GM18502 (cell line): ENCODE measurements around the gene INPP5F.
"Not testable (repeated sequence)": the region's sequence is repeated elsewhere in the genome, so short reads cannot be mapped to it uniquely, and the experiment has no call there.

Source experiments
- ATAC-seq: cut with Tn5 transposase; IDR thresholded peaks from one replicate; pipeline ENCODE4 v1.9.1; 2021; ENCODE audit warnings: mild to moderate bottlenecking; ENCODE audit not compliant: unreplicated experiment, poor library complexity

INPP5F gene

GRCh38 chr10:119773041-119773440 is 47.2 kb downstream of the INPP5F start:
- ATAC-seq, result not testable (repeated sequence)

- ATAC-seq, result no peak
Observed at GRCh38 chr10:119775529-119775928, 49.7 kb downstream of the INPP5F start.

DNA sequence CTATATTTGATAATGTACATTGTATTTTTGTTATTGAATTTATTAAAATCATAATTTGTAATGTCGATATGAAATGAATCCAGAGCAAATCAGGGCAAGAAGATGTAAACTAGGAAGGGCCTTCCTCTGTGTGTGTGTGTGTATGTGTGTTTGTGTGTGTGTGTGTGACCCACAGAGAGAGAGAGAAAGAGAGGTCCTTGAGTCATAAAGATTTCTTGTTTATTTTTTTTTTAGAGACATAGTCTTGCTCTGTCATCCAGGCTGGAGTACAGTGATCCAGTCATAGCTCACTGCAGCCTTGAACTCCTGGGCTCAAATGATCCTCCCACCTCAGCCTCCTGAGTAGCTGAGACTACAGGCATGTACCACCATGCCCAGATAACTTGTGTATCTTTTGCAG is 50.7 kb downstream of the INPP5F start:
- no peak for ATAC-seq

GRCh38 chr10:119777686-119778085 is 51.8 kb downstream of the INPP5F start:
- ATAC-seq, result no peak

GRCh38 chr10:119778776-119779445 is 53.1 kb downstream of the INPP5F start:
- ATAC-seq, result no peak

GRCh38 chr10:119780879-119781480 is 55.1 kb downstream of the INPP5F start:
- ATAC-seq, result no peak

DNA sequence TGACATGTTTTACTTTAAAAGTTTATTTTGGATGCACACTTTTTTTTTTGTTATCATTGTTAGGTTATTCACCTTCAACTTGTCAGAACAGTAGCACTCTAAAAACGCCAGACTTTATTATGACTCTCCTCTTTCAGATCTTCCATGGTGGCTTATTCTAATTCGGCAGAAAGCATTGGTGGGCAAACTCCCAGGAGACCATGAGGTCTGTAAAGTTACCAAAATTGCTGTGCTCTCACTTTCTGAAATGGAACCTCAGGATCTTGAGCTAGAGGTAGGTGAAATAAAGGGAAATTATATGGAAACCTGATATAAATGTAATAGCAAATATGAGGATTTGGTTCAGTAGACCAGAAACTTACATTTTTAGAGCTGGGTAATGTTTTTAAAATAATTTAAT is 55.6 kb downstream of the INPP5F start:
- no peak for ATAC-seq

GRCh38 chr10:119782981-119783664 is 57.3 kb downstream of the INPP5F start:
- ATAC-seq, result no peak

DNA sequence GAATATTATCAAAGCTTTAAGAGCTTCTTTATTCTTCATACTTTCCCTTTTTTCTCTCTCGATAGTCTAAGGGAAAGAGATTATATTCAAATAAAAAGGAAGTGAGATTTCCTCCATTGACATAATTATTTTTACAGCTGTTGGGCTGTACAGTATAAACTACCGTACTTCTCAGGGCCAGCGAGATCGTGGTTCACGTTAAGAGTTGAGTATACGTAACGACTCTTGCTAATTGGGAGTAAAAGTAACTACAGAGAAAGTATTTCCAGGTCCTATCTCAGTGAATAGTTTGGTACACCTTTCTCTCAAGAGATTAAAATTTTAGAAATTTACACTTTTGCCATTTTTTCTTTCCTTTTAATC is 57.8 kb downstream of the INPP5F start:
- no peak for ATAC-seq

DNA sequence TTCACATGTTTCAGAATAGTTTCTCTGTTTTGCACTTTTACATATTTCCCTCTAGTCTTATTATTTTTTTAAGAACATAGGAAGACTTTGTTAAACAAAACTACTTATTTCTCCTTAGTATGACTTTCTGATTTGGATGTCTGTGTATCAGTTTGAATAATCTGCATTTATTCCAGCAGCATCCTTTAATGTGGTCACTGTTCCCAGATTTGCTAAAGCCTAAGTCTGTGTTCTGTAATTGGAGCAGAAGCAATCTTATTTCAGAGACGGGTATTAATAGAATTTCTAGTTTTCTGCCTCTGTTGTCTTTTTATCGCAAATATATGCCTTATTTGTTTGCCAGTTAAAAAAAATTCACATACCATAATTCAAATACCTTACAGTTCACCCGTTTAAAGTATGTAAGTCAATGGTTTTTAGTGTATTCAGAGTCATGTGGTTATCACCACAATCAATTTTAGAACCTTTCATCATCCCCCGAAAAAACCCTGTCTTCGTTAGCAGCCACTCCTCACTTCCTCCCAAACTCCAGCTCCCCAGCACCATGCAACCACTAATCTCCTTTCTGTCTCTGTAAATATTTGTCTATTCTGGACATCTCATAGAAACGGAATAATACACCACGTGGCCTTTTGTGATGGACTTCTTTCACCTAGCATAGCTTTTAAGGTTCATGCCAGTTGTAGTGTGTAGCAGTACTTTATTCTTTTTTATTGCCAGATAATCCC is 58.7 kb downstream of the INPP5F start:
- ATAC-seq, result peak; percentile 78

GRCh38 chr10:119786117-119786769 is 60.4 kb downstream of the INPP5F start:
- no peak for ATAC-seq

DNA sequence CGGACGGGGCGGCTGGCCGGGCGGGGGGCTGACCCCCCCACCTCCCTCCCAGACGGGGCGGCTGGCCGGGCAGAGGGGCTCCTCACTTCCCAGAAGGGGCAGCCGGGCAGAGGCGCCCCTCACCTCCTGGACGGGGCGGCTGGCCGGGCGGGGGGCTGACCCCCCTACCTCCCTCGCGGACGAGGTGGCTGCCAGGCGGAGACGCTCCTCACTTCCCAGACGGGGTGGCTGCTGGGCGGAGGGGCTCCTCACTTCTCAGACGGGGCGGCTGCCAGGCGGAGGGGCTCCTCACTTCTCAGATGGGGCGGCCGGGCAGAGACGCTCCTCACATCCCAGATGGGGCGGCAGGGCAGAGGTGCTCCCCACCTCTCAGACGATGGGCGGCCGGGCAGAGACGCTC is 69.3 kb downstream of the INPP5F start:
- not testable (repeated sequence) for ATAC-seq

GRCh38 chr10:119796039-119796438 is 70.2 kb downstream of the INPP5F start:
- no peak for ATAC-seq

DNA sequence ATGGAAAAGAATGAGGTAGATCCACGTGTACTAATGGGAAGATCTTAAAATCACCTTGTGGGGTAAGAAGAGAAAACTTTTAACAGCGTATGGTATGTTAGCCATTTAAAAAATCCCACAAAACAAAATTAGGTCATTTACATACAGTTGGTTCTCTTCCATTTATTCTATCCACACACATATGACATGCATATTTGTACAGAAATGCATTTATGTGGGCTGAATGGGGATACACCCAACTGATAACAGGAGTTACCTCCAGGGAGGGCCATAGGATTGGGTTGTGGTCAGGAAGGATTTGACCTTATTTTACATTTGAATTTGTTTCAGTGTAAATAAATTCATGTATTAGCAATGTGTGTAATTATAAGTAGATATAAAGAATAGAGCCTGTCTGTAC is 75.3 kb downstream of the INPP5F start:
- no peak for ATAC-seq

DNA sequence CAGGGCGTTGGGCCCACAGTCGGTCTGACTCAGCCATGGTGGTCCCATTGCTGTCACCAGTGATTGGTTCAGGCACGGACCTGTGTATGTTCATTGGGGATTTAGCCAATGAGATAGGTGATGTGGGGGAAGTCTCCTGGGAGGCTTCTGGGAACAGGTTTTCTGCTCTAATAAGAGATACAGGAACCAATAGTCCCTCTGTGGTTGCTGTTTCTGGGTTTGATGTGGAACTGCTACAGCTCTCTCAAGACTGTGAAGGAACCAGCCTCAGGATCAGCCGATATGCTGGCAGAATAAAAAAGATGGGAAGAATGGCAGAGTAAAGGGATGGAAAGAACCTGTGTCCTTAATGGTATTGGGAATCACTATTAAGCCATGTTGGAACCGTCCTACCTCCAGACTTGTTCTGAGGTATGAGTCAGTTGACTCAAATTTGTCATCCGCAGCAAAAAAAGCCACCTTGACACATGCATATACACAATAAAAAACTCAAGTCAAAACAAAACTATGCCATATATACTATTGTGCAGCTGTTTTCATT is 76.2 kb downstream of the INPP5F start:
- peak; percentile 76 for ATAC-seq

DNA sequence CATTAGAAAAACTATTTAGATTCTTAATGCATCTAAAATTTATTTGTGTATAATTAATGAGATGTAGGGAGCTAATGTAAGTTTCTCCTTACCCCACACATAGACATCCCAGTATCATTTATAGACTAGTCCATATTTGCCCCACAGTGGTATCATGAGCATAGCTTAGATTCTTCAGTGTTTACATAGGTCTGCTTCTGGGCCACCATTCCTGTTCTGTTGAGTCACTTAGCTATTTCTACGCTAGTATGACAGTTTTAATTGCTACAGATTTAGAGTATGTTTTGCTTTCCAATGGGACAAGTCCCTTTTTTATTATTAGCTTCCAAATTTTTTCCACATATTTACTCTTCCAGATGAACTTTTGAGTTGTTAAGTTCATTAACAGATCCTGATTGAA is 77.4 kb downstream of the INPP5F start:
- no peak for ATAC-seq

DNA sequence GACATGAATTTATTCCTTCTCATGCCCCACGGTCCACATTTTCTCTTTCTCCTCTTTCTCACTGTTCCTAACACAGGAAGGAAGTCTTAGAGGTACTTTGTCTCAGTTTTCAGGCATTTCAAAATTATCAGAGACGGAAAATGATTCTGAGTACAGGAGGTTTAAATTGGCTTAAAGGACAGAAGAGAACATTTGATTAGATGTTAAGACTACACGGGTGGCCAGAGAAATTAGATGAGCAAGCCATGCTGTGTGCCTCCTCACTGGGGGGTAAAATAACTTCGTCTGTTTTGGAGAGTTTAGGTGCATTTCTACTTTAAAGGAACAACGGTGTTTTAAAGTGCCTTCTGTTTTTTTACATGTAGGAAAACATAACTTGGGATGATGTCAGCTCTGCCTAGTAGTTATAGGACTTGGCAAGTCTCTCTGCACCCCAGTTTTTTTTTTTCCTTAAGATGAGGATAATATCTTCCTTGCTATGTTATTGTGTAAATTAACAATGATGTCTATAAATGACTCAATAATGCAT is 79.9 kb downstream of the INPP5F start:
- no peak for ATAC-seq

- no peak for ATAC-seq
Observed at GRCh38 chr10:119806334-119807130, 80.7 kb downstream of the INPP5F start.

GRCh38 chr10:119807960-119808697 is 82.3 kb downstream of the INPP5F start:
- ATAC-seq, result no peak
